ENCODE data around the gene PTPN4.

- TF ChIP-seq CTCF (conservative IDR thresholded peaks at IDR 0.05) (no peak), ZFX (IDR thresholded peaks at IDR 0.05) (no peak)
Measured at GRCh38 chr2:120029672-120030640, 270.2 kb downstream of the PTPN4 start.
